HEK293T (cell line): ENCODE measurements around the gene PIEZO2.

Experiments
- CTBP1 ChIP-seq: fragments of 450-650 bp; IDR thresholded peaks from 2 replicates; pipeline ENCODE4 v1.6.1; 2016; ENCODE audit warnings: borderline replicate concordance
- FOXK2 ChIP-seq: fragments of 450-650 bp; IDR thresholded peaks from 2 replicates; pipeline ENCODE4 v1.6.1; 2016; ENCODE audit warnings: mild to moderate bottlenecking
- SUZ12 ChIP-seq: fragments of 450-650 bp; IDR thresholded peaks from 2 replicates; pipeline ENCODE4 v1.6.1; 2016; ENCODE audit warnings: mild to moderate bottlenecking

GRCh38 chr18:11146238-11146946, 3.0 kb downstream of the PIEZO2 start:
- TF ChIP-seq FOXK2: no peak
- no peak for TF ChIP-seq CTBP1
- TF ChIP-seq SUZ12: no peak
